AG09309 (cell line): ENCODE data around the gene MMP25.
"Not testable (repeated sequence)": the region's sequence is repeated elsewhere in the genome, so short reads cannot be mapped to it uniquely, and the experiment has no call there.

Experiments
- DNase-seq: peaks from one replicate; pipeline ENCODE4 v3.0.0-alpha.2; 2010; ENCODE audit warnings: low read depth
- H3K4me3 ChIP-seq: 2 replicates; pipeline ENCODE4 v1.5.1; 2011; ENCODE audit warnings: mild to moderate bottlenecking, low read depth, low read length, moderate library complexity; ENCODE audit not compliant: control insufficient read depth
- CTCF ChIP-seq: IDR thresholded peaks from 2 replicates; pipeline ENCODE4 v1.5.1; 2011; ENCODE audit warnings: mild to moderate bottlenecking, low read depth, low read length, inconsistent platforms; ENCODE audit not compliant: insufficient read depth, control insufficient read depth; ENCODE audit errors: missing control alignments

The MMP25 gene

GRCh38 chr16:3076577-3076976, 30.2 kb downstream of the MMP25 start:
- no peak overlapping the region for H3K4me3 ChIP-seq
- no peak for DNase-seq
- no peak for TF ChIP-seq CTCF

- no peak for TF ChIP-seq CTCF
- H3K4me3 ChIP-seq, result no peak overlapping the region
- no peak for DNase-seq
Measured at GRCh38 chr16:3080024-3080423, 33.7 kb downstream of the MMP25 start.

- DNase-seq, H3K4me3 ChIP-seq: not testable (repeated sequence)
Measured at GRCh38 chr16:3081957-3082356, 35.6 kb downstream of the MMP25 start.

GRCh38 chr16:3083408-3083807, 37.0 kb downstream of the MMP25 start:
- not testable (repeated sequence) for H3K4me3 ChIP-seq, DNase-seq

GRCh38 chr16:3084491-3084890, 38.1 kb downstream of the MMP25 start:
- no peak for TF ChIP-seq CTCF
- DNase-seq, result no peak

GRCh38 chr16:3084969-3085670, 38.8 kb downstream of the MMP25 start:
- TF ChIP-seq CTCF, result no peak
- DNase-seq, result no peak
- H3K4me3 ChIP-seq, result no peak overlapping the region

More at GRCh38 chr16:3084491-3084890, 38.1 kb downstream of the MMP25 start:
- no peak overlapping the region for H3K4me3 ChIP-seq

GRCh38 chr16:3085868-3086595, 39.7 kb downstream of the MMP25 start:
- H3K4me3 ChIP-seq, result no peak overlapping the region
- no peak for TF ChIP-seq CTCF
- no peak for DNase-seq

GRCh38 chr16:3086596-3087242, 40.4 kb downstream of the MMP25 start:
- H3K4me3 ChIP-seq, result no peak overlapping the region
- no peak for DNase-seq
- no peak for TF ChIP-seq CTCF
